SKM-1 (cell line): ENCODE results near the gene RABL6.
"Not testable (repeated sequence)": the region's sequence is repeated elsewhere in the genome, so short reads cannot be mapped to it uniquely, and the experiment has no call there.

Experiments used
- DNase-seq: peaks from one replicate; lab custom pipeline; 2025; ENCODE audit not compliant: unreplicated experiment; lab: John Stamatoyannopoulos, UW

RABL6 gene

DNA sequence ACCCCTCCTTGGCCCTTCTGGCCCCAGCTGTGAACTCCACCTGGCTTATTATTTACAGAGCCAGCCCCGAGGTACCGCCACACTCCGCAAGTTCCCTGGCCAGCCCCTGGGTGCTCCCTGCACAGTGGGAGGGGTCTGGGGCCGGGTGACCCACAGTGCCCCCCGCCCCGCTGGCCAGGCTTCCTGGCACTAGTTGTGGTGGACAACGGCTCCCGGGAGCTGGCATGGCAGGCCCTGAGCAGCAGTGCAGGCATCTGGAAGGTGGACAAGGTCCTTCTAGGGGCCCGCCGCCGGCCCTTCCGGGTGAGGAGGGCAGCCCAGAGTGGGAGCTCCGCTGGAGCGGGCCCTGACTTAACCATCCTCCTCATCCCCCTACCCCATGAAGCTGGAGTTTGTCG, 48.3 kb downstream of the RABL6 start:
- DNase-seq = no peak

DNA sequence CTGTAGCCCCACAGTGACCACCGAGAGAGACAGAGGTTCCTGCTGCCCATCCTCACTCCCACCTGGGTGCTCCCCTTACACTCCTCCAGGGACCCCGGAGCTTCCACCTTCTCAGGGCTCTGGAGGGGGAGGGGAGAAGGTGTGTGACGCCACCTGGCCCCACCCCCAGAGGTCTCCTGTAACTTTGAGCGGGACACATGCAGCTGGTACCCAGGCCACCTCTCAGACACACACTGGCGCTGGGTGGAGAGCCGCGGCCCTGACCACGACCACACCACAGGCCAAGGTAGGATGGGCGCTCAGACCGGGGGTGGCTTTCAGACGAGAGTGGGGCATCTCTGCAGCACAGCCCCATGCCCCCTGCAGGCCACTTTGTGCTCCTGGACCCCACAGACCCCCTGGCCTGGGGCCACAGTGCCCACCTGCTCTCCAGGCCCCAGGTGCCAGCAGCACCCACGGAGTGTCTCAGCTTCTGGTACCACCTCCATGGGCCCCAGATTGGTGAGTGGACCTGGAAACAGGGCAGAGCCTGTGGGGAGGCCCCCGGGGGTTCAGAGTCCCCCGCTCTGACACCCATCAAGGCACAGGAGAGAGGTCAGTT, 48.9 kb downstream of the RABL6 start:
- no peak for DNase-seq

DNA sequence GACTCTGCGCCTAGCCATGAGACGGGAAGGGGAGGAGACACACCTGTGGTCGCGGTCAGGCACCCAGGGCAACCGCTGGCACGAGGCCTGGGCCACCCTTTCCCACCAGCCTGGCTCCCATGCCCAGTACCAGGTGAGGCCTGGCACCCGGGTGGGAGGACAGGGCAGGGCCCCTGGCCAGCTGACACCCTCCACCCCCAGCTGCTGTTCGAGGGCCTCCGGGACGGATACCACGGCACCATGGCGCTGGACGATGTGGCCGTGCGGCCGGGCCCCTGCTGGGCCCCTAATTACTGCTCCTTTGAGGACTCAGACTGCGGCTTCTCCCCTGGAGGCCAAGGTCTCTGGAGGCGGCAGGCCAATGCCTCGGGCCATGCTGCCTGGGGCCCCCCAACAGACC, 49.4 kb downstream of the RABL6 start:
- no peak for DNase-seq

DNA sequence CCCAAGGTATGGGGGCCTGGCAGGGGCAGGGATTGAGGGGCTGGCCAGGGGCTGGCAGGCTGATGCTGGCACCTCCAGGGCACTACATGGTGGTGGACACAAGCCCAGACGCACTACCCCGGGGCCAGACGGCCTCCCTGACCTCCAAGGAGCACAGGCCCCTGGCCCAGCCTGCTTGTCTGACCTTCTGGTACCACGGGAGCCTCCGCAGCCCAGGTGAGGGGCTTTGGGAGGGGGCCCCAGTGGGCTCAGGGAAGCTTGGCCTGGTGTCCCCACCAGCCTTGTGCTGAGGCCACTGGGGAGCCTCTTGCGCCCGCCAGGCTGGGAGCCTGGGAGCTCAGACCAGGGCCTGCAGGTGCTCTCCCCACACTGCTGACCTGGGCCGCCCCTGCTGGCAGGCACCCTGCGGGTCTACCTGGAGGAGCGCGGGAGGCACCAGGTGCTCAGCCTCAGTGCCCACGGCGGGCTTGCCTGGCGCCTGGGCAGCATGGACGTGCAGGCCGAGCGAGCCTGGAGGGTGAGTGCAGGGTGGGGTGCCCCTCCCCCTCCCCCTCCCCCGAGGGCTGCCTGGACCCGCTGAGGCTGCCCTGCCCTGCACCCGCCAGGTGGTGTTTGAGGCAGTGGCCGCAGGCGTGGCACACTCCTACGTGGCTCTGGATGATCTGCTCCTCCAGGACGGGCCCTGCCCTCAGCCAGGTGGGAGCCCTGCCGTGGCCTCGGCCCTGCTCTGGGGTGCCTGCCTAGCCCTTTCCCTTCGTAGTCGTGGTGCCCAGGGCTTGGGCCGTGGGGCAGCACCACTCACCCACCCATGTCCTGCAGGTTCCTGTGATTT, 50.0 kb downstream of the RABL6 start:
- no peak for DNase-seq

DNA sequence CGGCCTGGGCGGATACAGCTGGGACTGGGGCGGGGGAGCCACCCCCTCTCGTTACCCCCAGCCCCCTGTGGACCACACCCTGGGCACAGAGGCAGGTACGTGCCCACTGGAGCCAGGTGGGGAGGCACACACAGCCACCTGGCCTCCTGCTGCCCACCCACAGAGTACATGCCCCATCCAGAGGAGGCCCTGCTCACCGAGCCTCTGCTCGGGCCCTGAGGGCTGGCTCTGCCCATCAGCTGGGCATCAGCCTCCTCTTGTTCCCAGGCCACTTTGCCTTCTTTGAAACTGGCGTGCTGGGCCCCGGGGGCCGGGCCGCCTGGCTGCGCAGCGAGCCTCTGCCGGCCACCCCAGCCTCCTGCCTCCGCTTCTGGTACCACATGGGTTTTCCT, 50.7 kb downstream of the RABL6 start:
- no peak for DNase-seq

DNA sequence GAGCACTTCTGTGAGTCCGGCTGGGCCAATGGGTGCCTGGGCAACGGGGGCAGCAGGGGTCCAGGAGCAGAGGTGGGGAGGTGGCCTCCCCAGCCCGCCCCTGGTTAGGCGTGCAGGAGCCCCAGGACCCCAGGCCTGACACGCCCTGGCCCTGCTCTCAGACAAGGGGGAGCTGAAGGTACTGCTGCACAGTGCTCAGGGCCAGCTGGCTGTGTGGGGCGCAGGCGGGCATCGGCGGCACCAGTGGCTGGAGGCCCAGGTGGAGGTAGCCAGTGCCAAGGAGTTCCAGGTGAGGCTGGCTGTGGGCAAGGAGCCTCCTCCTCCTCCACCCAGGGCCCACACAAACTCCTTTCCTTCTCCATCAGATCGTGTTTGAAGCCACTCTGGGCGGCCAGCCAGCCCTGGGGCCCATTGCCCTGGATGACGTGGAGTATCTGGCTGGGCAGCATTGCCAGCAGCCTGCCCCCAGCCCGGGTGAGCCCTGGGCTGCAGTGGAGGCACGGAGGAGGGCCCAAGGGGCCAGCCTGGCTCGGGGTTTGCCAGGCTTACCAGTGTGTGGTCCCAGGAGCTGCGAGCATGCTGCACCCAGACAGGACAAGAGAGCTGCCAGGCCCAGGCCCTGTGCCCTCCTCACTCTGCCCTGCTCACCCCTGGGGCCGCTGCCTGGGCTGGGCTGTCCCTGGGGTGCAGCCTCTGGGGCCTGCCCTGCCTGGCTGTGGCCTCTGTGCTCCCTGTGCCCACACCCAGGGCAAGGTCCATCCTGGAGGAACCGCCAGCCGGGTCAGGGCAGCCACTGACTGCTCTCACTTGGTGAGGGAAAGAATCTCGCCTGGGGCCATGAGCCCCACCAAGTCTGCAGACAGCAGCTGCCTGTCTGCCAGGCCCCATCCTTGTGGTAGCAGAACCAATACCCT, 51.4 kb downstream of the RABL6 start:
- no peak for DNase-seq

DNA sequence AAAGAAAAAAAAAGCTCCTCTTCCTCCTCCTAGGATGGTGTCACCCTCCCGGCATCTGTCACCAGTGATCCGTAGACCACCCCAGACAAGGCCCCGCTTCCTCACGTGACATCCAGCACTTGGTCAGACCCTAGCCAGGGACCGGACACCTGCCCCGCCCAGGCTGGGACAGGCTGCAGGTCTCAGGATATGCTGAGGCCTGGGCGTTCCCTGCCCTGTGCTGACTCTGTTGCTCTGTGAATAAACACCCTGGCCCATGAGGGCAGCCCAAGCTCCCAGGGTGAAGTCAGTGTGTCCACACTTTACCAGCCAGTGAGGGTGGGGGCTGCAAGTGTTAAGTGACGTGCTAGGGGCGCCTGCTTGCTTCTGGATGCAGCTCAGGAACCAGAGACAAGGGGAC, 52.8 kb downstream of the RABL6 start:
- DNase-seq = no peak

DNA sequence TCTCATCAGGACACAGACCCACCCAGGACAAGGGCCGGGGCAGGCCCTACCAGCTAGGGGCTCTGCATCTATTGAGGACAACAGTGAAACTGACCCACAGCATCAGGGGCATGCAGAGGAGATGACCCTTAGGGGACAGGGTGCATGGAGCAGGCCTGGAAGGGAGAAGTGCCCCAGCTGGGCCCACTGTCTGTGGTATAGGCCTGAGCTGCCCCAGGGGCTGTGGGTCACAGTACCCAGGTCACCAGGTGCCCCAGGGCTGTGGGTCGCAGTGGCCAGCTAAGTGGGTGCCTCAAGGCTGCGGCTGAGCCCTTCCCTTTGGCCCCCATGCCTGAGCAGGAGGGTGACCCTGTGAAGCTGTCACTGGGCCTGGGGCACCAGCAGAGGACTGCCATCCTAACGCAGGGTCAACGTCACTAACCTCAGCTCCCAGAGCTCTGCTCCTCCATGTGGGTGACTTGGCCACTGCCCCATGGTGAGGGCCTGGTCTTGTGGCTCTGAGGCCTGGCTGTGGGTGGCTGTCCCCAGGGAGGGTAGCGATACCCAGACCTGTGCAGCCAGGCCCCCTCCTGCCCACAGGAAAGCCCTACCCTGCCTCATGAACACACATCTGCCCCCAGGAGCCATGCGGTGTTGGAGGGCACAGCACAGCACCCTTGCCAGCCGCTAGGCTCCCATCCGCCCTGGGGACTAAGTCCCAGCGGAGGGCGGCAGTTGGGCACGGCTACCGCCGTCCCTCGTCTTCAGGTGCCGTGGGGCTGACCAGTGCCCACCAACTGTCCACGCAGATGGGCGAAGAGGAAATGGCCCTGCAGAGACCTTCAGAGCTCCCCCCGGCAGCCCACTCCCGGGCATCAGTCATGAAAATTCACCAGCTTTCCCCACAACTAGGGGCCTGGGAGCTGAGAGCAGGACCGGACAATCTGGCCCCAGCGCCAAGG, 53.5 kb downstream of the RABL6 start:
- no peak for DNase-seq

DNA sequence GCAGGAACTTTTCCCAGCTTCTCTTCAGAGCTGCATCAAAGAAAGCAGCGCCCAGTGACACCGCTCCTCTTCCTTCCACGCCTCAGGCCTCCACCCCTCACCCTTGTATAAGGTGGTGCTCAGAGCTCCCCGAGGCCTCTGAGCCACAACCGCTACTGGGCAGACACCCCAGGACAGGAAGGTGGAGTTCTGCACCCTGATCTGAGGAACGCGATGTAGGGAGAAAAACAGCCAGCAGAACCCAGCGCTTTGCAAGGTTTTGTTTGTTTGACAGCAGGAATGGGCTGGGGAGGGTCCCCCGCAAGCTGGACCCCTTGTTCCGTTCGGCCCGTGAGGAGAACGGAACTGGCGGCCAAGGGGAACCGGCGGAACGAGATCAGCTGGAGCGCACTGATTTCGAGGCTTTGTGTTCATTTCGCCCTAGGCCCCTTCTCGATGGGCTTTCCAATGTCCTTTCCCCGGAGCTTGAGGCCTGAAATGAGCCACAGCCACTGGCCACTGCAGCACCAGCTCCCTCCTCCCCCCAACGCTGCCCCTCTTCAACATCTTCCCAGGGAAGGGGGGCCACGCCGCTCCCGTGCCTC, 54.2 kb downstream of the RABL6 start:
- no peak for DNase-seq

DNA sequence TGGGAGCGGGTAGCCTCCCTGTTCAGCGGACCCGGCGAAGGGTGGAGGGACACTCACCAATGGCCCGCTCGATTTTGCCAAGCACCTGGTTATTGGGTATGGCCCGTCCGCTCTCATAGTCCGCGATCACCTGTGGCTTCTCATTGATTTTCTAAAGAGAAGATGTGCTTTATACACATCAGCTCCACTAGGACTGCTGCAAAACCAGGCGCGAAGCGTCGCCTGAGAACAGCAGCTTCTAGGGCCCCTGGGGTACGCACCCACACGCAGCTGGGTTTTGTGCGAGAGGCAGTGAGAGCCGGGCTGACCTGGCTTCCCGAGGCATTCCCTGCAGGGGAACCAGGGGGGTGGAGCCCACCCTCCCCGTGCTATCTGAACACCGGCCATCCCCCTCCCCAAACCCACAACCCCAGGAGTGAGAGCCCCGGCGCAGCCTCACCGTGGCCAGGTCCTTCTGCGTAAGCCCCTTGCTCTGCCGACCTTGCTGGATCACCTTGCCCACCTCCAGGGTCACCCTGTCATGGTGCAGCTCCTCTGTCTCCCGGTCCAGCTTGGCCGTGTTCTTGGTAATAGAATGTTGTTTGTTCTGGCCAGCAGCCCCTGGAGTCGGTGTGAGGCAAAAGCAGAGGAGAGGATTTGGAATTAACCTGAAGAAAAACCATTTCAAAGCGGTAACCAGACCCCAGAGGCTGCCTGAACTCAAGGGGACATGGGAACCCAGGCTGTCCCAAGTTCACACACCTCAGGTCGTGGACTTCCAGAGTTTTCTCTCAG, 55.3 kb downstream of the RABL6 start:
- no peak for DNase-seq

DNA sequence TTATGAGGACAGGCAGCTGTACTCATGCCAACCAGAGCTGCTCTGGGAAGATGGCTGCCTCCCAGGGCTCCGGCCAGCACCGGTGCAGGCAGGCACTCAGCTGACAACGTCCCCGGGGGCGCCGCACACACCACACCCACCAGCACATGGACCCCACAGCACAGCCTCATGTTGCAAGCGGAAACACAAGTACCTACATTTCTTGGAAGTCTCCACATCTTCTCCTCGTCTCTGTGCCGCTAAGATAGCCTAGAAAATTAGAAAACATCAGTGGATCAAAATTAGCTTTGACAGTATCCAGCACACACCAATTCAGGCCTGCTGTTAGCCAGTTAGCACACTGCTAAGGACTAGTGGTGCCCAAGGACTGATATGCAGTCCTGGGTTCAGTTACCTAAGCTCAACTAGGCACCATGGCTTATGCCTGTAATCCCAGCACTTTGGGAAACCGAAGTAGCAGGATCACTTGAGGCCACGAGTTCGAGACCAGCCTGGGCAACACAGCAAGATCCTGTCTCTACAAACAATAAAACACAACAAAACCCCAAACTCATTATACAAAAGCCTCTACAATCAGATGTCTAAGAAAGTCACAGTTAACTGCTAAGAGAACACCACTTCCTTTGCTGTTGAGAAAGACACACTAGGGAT, 56.0 kb downstream of the RABL6 start:
- no peak for DNase-seq

DNA sequence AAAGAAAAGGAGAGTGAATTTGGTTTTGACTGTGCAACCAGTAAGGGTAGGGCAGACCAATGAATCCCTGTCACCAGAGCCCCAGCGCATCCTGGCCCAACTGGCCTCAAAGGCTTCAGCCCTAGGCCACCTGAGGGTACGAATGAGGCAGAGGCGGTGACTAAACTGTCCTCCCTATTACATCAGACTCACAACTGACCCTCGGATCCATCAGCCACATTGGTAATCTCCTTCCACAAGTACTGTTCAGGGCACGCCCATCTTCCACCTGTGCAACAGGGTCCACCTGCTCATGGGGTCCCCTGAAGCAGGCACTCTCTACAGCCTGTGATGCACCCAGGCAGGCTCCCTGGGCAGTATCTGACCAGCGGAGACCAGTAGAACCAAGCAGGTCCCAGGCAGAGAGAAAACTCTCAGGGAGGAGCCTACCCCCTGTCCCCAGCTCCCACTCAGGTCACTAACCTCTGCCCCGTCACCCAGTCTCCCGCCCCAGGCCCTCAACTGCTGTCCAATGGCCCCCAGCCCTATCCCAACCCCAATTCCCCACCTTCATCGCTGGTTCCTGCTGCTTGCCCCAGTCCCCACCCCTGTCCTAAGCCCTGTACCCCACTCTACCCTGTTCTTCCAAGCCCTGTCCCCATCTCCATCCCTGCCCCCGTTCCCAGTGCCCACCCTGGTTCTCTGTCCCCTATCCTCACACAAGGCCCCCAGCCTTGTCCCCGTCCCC, 57.5 kb downstream of the RABL6 start:
- no peak for DNase-seq

DNA sequence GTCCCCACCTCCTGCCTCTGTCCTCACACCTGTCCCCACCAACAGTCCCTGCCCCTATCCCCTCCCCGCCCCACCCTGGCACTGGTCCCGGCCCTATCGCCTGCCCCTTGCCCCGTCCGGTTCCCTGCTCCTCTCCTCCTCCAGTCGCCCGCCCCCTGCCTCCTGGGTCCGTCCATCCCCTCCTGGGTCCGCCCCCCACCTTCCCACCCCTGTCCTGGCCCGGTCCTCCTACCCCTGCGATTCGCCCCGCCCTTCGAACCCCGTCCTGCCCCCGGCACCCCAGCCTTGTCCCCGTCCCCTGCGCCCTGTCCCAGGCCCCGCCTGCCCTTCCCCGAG, 58.0 kb downstream of the RABL6 start:
- DNase-seq = no peak

DNA sequence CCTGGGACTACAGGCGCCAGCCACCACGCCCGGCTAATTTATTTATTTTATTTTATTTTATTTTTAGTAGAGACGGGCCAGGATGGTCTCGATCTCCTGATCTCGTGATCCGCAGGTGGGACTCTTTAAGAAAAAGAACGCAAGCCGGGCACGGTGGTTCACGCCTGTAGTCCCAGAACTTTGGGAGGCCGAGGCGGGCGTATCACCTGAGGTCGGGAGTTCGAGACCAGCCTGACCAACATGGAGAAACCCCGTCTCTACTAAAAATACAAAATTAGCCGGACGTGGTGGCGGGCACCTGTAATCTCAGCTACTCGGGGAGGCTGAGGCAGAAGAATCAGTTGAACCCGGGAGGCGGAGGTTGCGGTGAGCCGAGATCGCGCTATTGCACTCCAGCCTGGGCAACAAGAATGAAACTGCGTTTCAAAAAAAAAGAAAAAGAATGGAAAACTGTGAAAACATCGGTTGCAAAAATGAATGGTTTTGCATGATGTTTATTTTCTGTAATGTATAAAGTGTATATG, 59.2 kb downstream of the RABL6 start:
- DNase-seq = not testable (repeated sequence)

DNA sequence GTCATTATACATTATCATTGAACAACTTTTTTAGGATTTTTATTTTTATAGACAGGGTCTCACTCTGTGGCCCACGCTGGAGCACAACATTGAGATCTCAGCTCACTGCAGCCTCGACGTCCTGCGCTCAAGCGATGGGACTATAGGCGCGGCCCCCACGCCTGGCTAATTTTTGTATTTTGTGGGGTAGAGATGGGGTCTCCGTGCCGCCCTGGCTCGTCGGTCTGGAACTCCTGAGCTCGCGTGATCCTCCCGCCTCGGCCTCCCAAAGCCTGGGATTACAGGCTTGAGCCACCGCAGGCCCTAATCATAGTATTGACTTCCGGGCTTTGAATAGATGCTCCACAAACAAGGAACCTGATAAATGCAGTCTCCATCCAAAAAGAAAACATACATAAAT, 59.7 kb downstream of the RABL6 start:
- no peak for DNase-seq

DNA sequence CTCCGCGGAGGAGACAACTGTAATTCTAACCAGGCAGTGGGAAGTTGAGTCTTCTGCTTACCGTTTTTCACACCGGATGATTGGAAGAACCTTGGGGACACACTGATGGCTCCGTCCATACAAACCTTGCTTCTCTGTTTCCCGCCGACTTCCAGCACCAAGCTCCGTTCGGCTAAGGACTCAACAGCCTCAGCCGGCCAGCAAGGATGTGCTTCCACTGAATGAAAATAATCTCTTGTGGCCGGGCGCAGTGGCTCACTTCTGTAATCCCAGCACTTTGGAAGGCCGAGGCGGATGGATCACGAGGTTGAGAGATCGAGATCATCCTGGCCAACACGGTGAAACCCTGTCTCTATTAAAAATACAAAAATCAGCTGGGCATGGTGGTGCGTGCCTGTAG, 60.2 kb downstream of the RABL6 start:
- no peak for DNase-seq

DNA sequence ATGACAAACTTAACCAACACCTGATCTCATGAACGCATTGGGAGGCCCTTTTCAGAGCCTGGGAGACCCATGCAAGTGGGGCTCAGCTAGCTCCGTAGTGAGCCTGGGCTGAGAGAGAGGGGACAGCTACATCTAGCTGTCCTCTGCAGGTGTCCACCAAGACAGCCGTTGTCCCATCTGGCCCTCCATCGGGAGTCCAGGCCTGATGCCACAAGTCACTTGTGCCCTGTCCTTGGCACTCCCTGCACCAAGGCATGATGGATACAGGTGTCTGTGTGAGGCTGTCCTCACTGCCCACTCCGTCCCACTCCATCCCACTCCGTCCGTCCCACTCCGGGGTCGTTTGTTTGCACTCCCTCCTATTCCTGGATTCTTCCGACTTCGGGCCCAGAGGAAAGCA, 60.9 kb downstream of the RABL6 start:
- no peak for DNase-seq

DNA sequence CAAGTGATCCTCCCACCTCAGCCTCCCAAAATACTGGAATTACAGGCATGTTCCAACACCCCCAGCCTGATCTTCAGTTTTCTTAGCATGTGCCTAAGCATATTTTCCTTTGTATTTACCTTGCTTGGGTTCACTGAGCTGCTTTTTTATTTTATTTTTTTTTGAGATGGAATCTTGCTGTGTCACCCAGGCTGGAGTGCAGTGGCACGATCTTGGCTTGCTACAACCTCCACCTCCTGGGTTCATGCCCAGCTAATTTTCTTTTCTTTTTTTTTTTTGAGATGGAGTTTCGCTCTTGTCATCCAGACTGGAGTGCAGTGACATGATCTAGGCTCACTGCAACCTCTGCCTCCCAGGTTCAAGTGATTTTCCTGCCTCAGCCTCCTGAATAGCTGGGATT, 61.9 kb downstream of the RABL6 start:
- DNase-seq = not testable (repeated sequence)
